NB4 (cell line): ENCODE results near the gene BRPF1.

Experiments
- DNase-seq: peaks from one replicate; pipeline ENCODE4 v3.0.0; 2010; ENCODE audit warnings: low read depth
- H3K4me3 ChIP-seq: one replicate; pipeline ENCODE4 v1.5.1; 2011; ENCODE audit warnings: mild to moderate bottlenecking, low read depth, low read length, moderate library complexity
- MYC ChIP-seq: IDR thresholded peaks from 2 replicates; pipeline ENCODE4 v1.6.1; 2011; ENCODE audit warnings: low read depth, low read length
- POLR2A ChIP-seq: IDR thresholded peaks from 2 replicates; pipeline ENCODE4 v1.6.1; 2011; ENCODE audit warnings: mild to moderate bottlenecking; ENCODE audit not compliant: insufficient read length; ENCODE audit errors: extremely low read depth
- TF ChIP-seq, protein P1 (sequence below): IDR thresholded peaks from 2 replicates; pipeline ENCODE4 v1.6.1; 2011; ENCODE audit warnings: low read depth, low read length
- TF ChIP-seq, protein P2 (sequence below): IDR thresholded peaks from one replicate; pipeline ENCODE4 v1.5.1; 2012; ENCODE audit warnings: low read depth, low read length

The BRPF1 gene

GRCh38 chr3:9743548-9743947 lies 12.0 kb downstream of the BRPF1 start:
- H3K4me3 ChIP-seq = no peak overlapping the region
- DNase-seq = no peak
- TF ChIP-seq POLR2A (no peak), MYC (no peak)
- TF ChIP-seq, protein P1, sequence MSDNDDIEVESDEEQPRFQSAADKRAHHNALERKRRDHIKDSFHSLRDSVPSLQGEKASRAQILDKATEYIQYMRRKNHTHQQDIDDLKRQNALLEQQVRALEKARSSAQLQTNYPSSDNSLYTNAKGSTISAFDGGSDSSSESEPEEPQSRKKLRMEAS = no peak
- TF ChIP-seq, protein P2, sequence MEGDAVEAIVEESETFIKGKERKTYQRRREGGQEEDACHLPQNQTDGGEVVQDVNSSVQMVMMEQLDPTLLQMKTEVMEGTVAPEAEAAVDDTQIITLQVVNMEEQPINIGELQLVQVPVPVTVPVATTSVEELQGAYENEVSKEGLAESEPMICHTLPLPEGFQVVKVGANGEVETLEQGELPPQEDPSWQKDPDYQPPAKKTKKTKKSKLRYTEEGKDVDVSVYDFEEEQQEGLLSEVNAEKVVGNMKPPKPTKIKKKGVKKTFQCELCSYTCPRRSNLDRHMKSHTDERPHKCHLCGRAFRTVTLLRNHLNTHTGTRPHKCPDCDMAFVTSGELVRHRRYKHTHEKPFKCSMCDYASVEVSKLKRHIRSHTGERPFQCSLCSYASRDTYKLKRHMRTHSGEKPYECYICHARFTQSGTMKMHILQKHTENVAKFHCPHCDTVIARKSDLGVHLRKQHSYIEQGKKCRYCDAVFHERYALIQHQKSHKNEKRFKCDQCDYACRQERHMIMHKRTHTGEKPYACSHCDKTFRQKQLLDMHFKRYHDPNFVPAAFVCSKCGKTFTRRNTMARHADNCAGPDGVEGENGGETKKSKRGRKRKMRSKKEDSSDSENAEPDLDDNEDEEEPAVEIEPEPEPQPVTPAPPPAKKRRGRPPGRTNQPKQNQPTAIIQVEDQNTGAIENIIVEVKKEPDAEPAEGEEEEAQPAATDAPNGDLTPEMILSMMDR = no peak

- no peak overlapping the region for H3K4me3 ChIP-seq
- no peak for DNase-seq
- TF ChIP-seq, protein P1 = no peak
- TF ChIP-seq MYC (no peak), POLR2A (no peak)
- TF ChIP-seq, protein P2 = no peak
These were observed 12.6 kb downstream of the BRPF1 start for GRCh38 chr3:9744162-9744561.

GRCh38 chr3:9745521-9745920 lies 14.0 kb downstream of the BRPF1 start:
- TF ChIP-seq MYC = no peak
- TF ChIP-seq POLR2A = no peak
- TF ChIP-seq, protein P2 = no peak
- TF ChIP-seq, protein P1 = no peak

GRCh38 chr3:9746330-9746729 lies 14.8 kb downstream of the BRPF1 start:
- no peak for TF ChIP-seq POLR2A
- TF ChIP-seq, protein P1 = peak; percentile 15; the same call in 1 of the 2 replicates
- no peak for DNase-seq
- H3K4me3 ChIP-seq = no peak overlapping the region

More at GRCh38 chr3:9745521-9745920, 14.0 kb downstream of the BRPF1 start:
- no peak overlapping the region for H3K4me3 ChIP-seq
- DNase-seq = no peak

GRCh38 chr3:9747267-9747666 lies 15.7 kb downstream of the BRPF1 start:
- TF ChIP-seq, protein P2 = no peak
- TF ChIP-seq POLR2A = no peak
- TF ChIP-seq, protein P1 = no peak
- no peak for TF ChIP-seq MYC
- peak; percentile 68 for DNase-seq
- H3K4me3 ChIP-seq = no peak overlapping the region

DNA sequence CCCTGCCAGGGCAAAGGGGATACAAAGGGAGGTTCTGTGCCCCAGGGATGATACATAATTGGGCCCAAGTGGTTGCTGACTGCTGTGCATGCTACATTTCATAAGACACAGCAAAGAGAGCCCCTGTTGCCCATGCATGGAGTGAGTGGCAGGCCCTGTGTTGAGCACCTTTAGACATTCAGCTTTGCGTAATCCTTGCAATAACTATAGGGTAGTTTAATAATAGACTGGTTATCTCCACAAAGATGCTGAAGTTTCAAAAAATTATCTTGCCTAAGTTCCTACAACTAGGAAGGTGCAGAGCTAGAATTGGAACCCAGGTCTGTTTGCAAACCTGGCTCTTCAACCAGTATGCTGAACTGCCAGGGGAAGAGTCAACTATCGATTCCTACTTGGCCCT lies 16.5 kb downstream of the BRPF1 start:
- TF ChIP-seq, protein P1 = no peak
- no peak for TF ChIP-seq POLR2A
- TF ChIP-seq, protein P2 = no peak
- no peak for TF ChIP-seq MYC
- no peak overlapping the region for H3K4me3 ChIP-seq

More for the DNA sequence above, 16.5 kb downstream of the BRPF1 start:
- DNase-seq = no peak
